Keratinocyte (primary cell): ENCODE measurements around the gene ELOVL5. TPM values are rescaled to one million over a fixed set of nuclear protein-coding genes. Genes with fewer than 3 reads are reported as not detected.

Experiments
- DNase-seq: peaks from one replicate; pipeline ENCODE4 v3.0.0-alpha.2; 2011; ENCODE audit warnings: low read depth, missing footprints, low spot score
- FAIRE-seq: peaks from 2 replicates; lab custom pipeline; 2011; peaks lifted over from hg19 to GRCh38; lab: Jason Lieb, UNC
- H2AFZ ChIP-seq: 2 replicates; pipeline ENCODE4 v1.6.0; 2012; ENCODE audit warnings: low read length, control low read depth, inconsistent platforms; ENCODE audit not compliant: control insufficient read depth
- H3K27ac ChIP-seq: 2 replicates; pipeline ENCODE4 v1.5.1; 2011; ENCODE audit warnings: low read length; ENCODE audit not compliant: control insufficient read depth, insufficient read depth
- H3K27me3 ChIP-seq: 3 replicates; pipeline ENCODE4 v1.6.0; 2011; ENCODE audit warnings: low read length; ENCODE audit not compliant: control insufficient read depth, insufficient read depth; ENCODE audit errors: extremely low read depth
- H3K36me3 ChIP-seq, 2 experiments: 2 replicates in 1 of 2; 3 replicates in 1 of 2; pipeline ENCODE4 v1.5.1; 2011; ENCODE audit warnings: low read length in 2 of 2, mild to moderate bottlenecking in 1 of 2; ENCODE audit not compliant: control insufficient read depth in 2 of 2, insufficient read depth in 2 of 2; ENCODE audit errors: extremely low read depth in 1 of 2
- H3K4me1 ChIP-seq: 3 replicates; pipeline ENCODE4 v1.5.1; 2011; ENCODE audit warnings: low read length; ENCODE audit not compliant: control insufficient read depth, insufficient read depth; ENCODE audit errors: extremely low read depth
- H3K4me2 ChIP-seq: 3 replicates; pipeline ENCODE4 v1.6.0; 2011; ENCODE audit warnings: low read depth, low read length; ENCODE audit not compliant: control insufficient read depth, insufficient read depth; ENCODE audit errors: extremely low read depth
- H3K4me3 ChIP-seq, 3 experiments: fragments of 200-600 bp in 1 of 3; sonication (generic) in 1 of 3; 2 replicates in 2 of 3; 3 replicates in 1 of 3; pipeline ENCODE4 v1.5.1; 2011 to 2016; ENCODE audit warnings: low read length in 3 of 3, mild to moderate bottlenecking in 3 of 3, control low read depth in 2 of 3, inconsistent platforms in 1 of 3, low read depth in 1 of 3, mixed read lengths in 1 of 3, mixed run types in 1 of 3, moderate library complexity in 1 of 3; ENCODE audit not compliant: control insufficient read depth in 2 of 3, insufficient read depth in 2 of 3; ENCODE audit errors: extremely low read depth in 1 of 3
- H3K79me2 ChIP-seq: 2 replicates; pipeline ENCODE4 v1.6.0; 2012; ENCODE audit warnings: low read length; ENCODE audit not compliant: control insufficient read depth, insufficient read depth
- H3K9ac ChIP-seq: 3 replicates; pipeline ENCODE4 v1.6.0; 2011; ENCODE audit warnings: low read length; ENCODE audit not compliant: control insufficient read depth, insufficient read depth; ENCODE audit errors: extremely low read depth
- H3K9me1 ChIP-seq: 3 replicates; pipeline ENCODE4 v1.6.0; 2011; ENCODE audit warnings: low read length; ENCODE audit not compliant: control insufficient read depth, insufficient read depth; ENCODE audit errors: extremely low read depth
- H3K9me3 ChIP-seq: 2 replicates; pipeline ENCODE4 v1.5.1; 2012; ENCODE audit warnings: low read depth, low read length; ENCODE audit not compliant: control insufficient read depth
- H4K20me1 ChIP-seq: 3 replicates; pipeline ENCODE4 v1.6.0; 2011; ENCODE audit warnings: low read length; ENCODE audit not compliant: control insufficient read depth, insufficient read depth; ENCODE audit errors: extremely low read depth
- CTCF ChIP-seq, 3 experiments: IDR thresholded peaks in 1 of 3; conservative IDR thresholded peaks in 1 of 3; optimal IDR thresholded peaks in 1 of 3; 2 replicates in 2 of 3; 3 replicates in 1 of 3; pipeline versions ENCODE3 to v1.5.1; 2011; ENCODE audit warnings: low read length in 3 of 3, mild to moderate bottlenecking in 3 of 3, moderate library complexity in 2 of 3, control low read depth in 1 of 3, inconsistent platforms in 1 of 3; ENCODE audit not compliant: insufficient read depth in 2 of 3; ENCODE audit errors: extremely low read depth in 1 of 3
- EZH2 ChIP-seq: IDR thresholded peaks from one replicate; pipeline ENCODE4 v1.6.1; 2012; ENCODE audit warnings: inconsistent platforms, mild to moderate bottlenecking, low read length, moderate library complexity
- dilution Hi-C: fragments of 300-500 bp; cut with MboI; formaldehyde crosslinking; loops from one replicate; pipeline ENCODE4 v1.7.0; 2020; ENCODE audit warnings: low sequenced_read_pairs; ENCODE audit not compliant: extremely low pct_ligation_motif_present
- polyA plus RNA-seq, 5 experiments: library from polyadenylated mRNA; depleted of rRNA in 3 of 5; stranded (reverse) in 3 of 5; stranded (forward) in 1 of 5; unstranded in 1 of 5; fragments of >200 nt; gene quantifications; 1 replicate in 1 of 5; 2 replicates in 3 of 5; 3 replicates in 1 of 5; pipeline versions ENCODE4 v1.2.1 to v1.2.3, GENCODE V29; 2011 to 2012; ENCODE audit warnings: missing spikeins in 2 of 5, low read depth in 1 of 5, low replicate concordance in 1 of 5

Gene ELOVL5
- polyA plus RNA-seq, 1 donor (not counting 4 experiments of a cell fraction or from before 2014, with no cell fraction given), result 66.7 TPM

DNA sequence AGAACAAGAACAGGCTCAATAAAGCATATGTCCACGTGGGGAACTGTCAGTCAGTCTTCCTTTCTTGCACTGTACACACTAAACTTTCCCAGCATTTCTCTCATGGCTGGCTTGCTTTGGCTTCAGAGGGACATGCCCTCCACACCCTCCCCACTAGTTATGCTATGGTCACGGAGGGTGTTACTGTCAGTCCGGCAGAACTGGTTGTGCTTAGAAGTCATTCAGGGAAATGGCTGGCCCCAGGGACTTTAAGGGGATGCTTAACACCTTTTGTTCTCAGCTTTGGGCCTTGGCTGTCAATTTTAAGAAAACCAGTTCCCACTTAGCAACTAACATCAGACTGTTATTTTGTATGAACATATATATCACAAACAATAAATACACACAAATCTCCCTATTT is 55.1 kb downstream of the ELOVL5 start:
- no peak for TF ChIP-seq CTCF (optimal IDR thresholded peaks at IDR 0.05 in 1 of 3, IDR thresholded peaks at IDR 0.05 in 1 of 3, conservative IDR thresholded peaks at IDR 0.05 in 1 of 3; ENCODE audit: extremely low read depth in 1 of 3, insufficient read depth in 2 of 3, low read length in 3 of 3)
- TF ChIP-seq EZH2, result no peak
- peaks cover 20% of the 10 kb centered on the region for H3K79me2 ChIP-seq
- dilution Hi-C loops, result no loop called here
- FAIRE-seq (no peak), DNase-seq (no peak)
- no peaks in the 10 kb centered on the region for H3K9me3 ChIP-seq
- H2AFZ ChIP-seq, result no peak overlapping the region
- peaks cover 4 to 7% of the 10 kb centered on the region in 2 experiments for H3K36me3 ChIP-seq
- H3K4me3 ChIP-seq, result no peak overlapping the region
- no peaks in the 10 kb centered on the region for H4K20me1 ChIP-seq
- no peak overlapping the region for H3K27ac ChIP-seq
- no peaks in the 10 kb centered on the region for H3K9me1 ChIP-seq
- H3K27me3 ChIP-seq, result no peaks in the 10 kb centered on the region
- H3K4me2 ChIP-seq, result no peak overlapping the region
- H3K9ac ChIP-seq, result no peak overlapping the region
- peaks cover 6% of the 10 kb centered on the region for H3K4me1 ChIP-seq

DNA sequence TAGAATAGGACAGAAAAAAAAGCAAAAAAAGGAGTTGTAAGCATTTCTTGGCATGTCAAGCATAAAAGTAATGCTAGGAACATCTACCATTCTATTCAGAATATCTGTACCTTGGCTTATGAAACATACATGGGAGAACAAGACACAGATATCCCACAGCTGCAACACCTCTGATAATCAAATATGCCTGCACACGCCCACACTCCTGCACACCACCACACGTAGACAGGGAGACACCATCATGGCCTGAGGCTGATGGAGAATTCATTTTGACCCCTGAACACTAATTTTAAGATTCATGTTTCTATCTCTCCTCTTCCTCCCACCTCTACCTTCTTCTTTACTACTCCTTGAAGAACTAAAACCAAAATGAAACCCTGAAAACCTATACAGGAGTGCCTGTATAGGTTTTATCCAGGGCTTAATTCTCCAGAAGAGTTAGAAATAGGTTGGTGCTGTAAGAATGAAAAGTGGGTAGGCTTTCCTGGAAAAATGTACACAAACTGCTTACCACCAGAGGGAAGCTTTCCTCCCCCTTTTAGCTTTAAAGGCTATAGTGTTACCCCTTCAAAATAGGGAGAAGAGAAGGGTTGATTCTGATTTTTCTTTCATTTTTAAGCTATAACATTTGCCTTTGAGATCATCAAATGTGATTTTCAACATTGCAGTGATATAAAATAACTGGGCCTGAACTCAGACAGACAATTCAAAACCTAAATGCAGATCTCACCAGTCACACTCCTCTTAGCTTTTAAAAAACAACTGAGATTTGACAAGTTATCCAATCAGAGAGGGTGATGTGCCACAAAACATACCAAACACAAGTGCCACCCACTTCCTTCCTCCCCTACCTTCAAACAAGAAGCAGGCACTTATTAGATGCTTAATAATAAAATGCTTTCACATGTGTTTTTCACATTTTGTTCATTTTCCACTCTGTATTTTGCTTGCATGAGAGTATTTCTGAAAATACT is 57.9 kb downstream of the ELOVL5 start:
- no peak overlapping the region for H3K27ac ChIP-seq
- H3K27me3 ChIP-seq, result no peaks in the 10 kb centered on the region
- no peaks in the 10 kb centered on the region for H3K9me3 ChIP-seq
- H4K20me1 ChIP-seq, result no peaks in the 10 kb centered on the region
- FAIRE-seq, result no peak
- peaks cover 9 to 18% of the 10 kb centered on the region in 2 experiments for H3K36me3 ChIP-seq
- dilution Hi-C loops, result no loop called here
- no peaks in the 10 kb centered on the region for H3K9me1 ChIP-seq
- TF ChIP-seq EZH2 (no peak), CTCF (optimal IDR thresholded peaks at IDR 0.05 in 1 of 3, IDR thresholded peaks at IDR 0.05 in 1 of 3, conservative IDR thresholded peaks at IDR 0.05 in 1 of 3; ENCODE audit: extremely low read depth in 1 of 3, insufficient read depth in 2 of 3, low read length in 3 of 3) (no peak)
- no peak overlapping the region for H3K4me2 ChIP-seq
- H3K4me1 ChIP-seq, result peaks cover 6% of the 10 kb centered on the region
- DNase-seq, result no peak
- no peaks in the 10 kb centered on the region for H3K79me2 ChIP-seq
- no peak overlapping the region for H3K9ac ChIP-seq
- no peak overlapping the region for H3K4me3 ChIP-seq
- no peak overlapping the region for H2AFZ ChIP-seq
